Gastroesophageal sphincter (tissue), 4 donors: ENCODE results near the gene MYO9B. TPM values are rescaled to one million over a fixed set of nuclear protein-coding genes. Genes with fewer than 3 reads are reported as not detected.

Experiments
- ATAC-seq: fragments of 150-250 bp; one replicate; pipeline ENCODE4 v1.9.1; 2016; ENCODE audit warnings: mild to moderate bottlenecking, moderate library complexity
- H3K27ac ChIP-seq, 4 donors: fragments of 200-600 bp; sonication (generic) in 3 of 4; 1 replicate in 3 of 4; 2 replicates in 1 of 4; pipeline ENCODE4 v1.5.1; 2016 to 2019
- H3K27me3 ChIP-seq: fragments of 200-600 bp; sonication (generic); one replicate; pipeline ENCODE4 v1.5.1; 2019
- H3K36me3 ChIP-seq, 2 donors: fragments of 200-600 bp; sonication (generic); one replicate each; pipeline ENCODE4 v1.5.1; 2019; ENCODE audit warnings: control low read depth in 1 of 2
- H3K4me1 ChIP-seq, 3 donors: fragments of 200-600 bp; sonication (generic); 1 replicate in 2 of 3; 2 replicates in 1 of 3; pipeline ENCODE4 v1.5.1; 2016 to 2019; ENCODE audit warnings: control low read depth in 2 of 3
- H3K4me3 ChIP-seq, 2 donors: fragments of 200-600 bp; sonication (generic); one replicate each; pipeline ENCODE4 v1.5.1; 2019; ENCODE audit warnings: mild to moderate bottlenecking in 1 of 2, moderate library complexity in 1 of 2
- H3K9me3 ChIP-seq, 3 donors: fragments of 200-600 bp; sonication (generic); one replicate each; pipeline ENCODE4 v1.5.1; 2017 to 2019; ENCODE audit warnings: control low read depth in 2 of 3
- CTCF ChIP-seq, 4 experiments: fragments of 200-600 bp in 2 of 4; fragments of 450-650 bp in 2 of 4; sonication (generic) in 1 of 4; IDR thresholded peaks; one replicate each; pipeline ENCODE4 v1.5.1; 2017 to 2019; ENCODE audit warnings: antibody characterized with exemption in 4 of 4, mild to moderate bottlenecking in 2 of 4, moderate library complexity in 2 of 4
- EP300 ChIP-seq: sonication (generic); formaldehyde crosslinking; IDR thresholded peaks from one replicate; pipeline ENCODE4 v1.6.1; 2017; ENCODE audit warnings: antibody characterized with exemption, mild to moderate bottlenecking
- POLR2A ChIP-seq, 2 donors: fragments of 450-650 bp; IDR thresholded peaks; one replicate each; pipeline ENCODE4 v1.6.1; 2017; ENCODE audit warnings: antibody characterized with exemption in 2 of 2, mild to moderate bottlenecking in 2 of 2, moderate library complexity in 1 of 2
- POLR2AphosphoS5 ChIP-seq: sonication (generic); formaldehyde crosslinking; IDR thresholded peaks from one replicate; pipeline ENCODE4 v1.6.1; 2017; ENCODE audit warnings: antibody characterized with exemption
- WGBS, 2 donors: methylation state at CpG; one replicate each; pipeline ENCODE4 v1.1.5; 2018; ENCODE audit warnings: low coverage in 1 of 2; 5-methylcytosine and 5-hydroxymethylcytosine counted together
- total RNA-seq, 4 donors: library from RNA; depleted of rRNA; stranded (reverse); fragments of >200 nt; gene quantifications; one replicate each; pipeline ENCODE4 v1.1.0, GENCODE V29; 2016

MYO9B gene
- total RNA-seq, 4 donors from 2014 or later = 38.1 to 77.7 (median 66.2) TPM

GRCh38 chr19:17079710-17080439 is 4.3 kb downstream of the MYO9B start:
- TF ChIP-seq EP300 (no peak), POLR2AphosphoS5 (peak; percentile 65), CTCF (IDR thresholded peaks at IDR 0.05) (peak in 3 of 4 experiments; percentile 59 to 91 (median 89))
- ATAC-seq = peak; percentile 74
- 15% methylated on average over 16 of the region's 28 CpGs; no CpG with 5 or more reads in 1 of the 2 donors for WGBS, 2 donors
- Histone ChIP-seq H3K27ac (peak overlapping the region; percentile 86 to 92 (median 88)), H3K27me3 (no peaks in the 10 kb centered on the region), H3K4me3 (peak overlapping the region; percentile 25 to 45), H3K9me3 (no peaks in the 10 kb centered on the region), H3K36me3 (no peaks in the 10 kb centered on the region), H3K4me1 (peaks cover 0 to 73% (median 45%) of the 10 kb centered on the region in 3 donors)

GRCh38 chr19:17080440-17080801 is 4.8 kb downstream of the MYO9B start:
- H3K4me3 ChIP-seq = peak overlapping the region in 1 of 2 donors; percentile 45
- H3K9me3 ChIP-seq = no peaks in the 10 kb centered on the region
- 40 to 53% methylated on average over 1 to 4 of the region's 4 CpGs for WGBS, 2 donors
- H3K4me1 ChIP-seq = peaks cover 0 to 76% (median 45%) of the 10 kb centered on the region in 3 donors
- no peaks in the 10 kb centered on the region for H3K27me3 ChIP-seq
- H3K36me3 ChIP-seq = no peaks in the 10 kb centered on the region
- peak overlapping the region; percentile 86 to 92 (median 88) for H3K27ac ChIP-seq
- ATAC-seq = no peak
- TF ChIP-seq CTCF (IDR thresholded peaks at IDR 0.05) (no peak), POLR2AphosphoS5 (no peak), EP300 (no peak), POLR2A (IDR thresholded peaks at IDR 0.05) (no peak)

GRCh38 chr19:17081672-17082630 is 6.4 kb downstream of the MYO9B start:
- no peaks in the 10 kb centered on the region for H3K9me3 ChIP-seq
- TF ChIP-seq POLR2AphosphoS5 (no peak), CTCF (IDR thresholded peaks at IDR 0.05) (peak in 1 of 4 experiments; percentile 15), EP300 (no peak)
- no peak overlapping the region for H3K4me3 ChIP-seq
- H3K36me3 ChIP-seq = peaks cover 0 to 7% of the 10 kb centered on the region in 2 donors
- peaks cover 0 to 79% (median 40%) of the 10 kb centered on the region in 3 donors for H3K4me1 ChIP-seq
- 18 to 46% methylated on average over 4 to 6 of the region's 20 CpGs for WGBS, 2 donors
- ATAC-seq = no peak
- no peaks in the 10 kb centered on the region for H3K27me3 ChIP-seq
- H3K27ac ChIP-seq = peak overlapping the region in 3 of 4 donors; percentile 86 to 92 (median 90)

- TF ChIP-seq EP300 (no peak), CTCF (IDR thresholded peaks at IDR 0.05) (no peak), POLR2AphosphoS5 (no peak), POLR2A (IDR thresholded peaks at IDR 0.05) (no peak)
- Histone ChIP-seq H3K36me3 (peaks cover 0 to 7% of the 10 kb centered on the region in 2 donors), H3K9me3 (no peaks in the 10 kb centered on the region), H3K27me3 (no peaks in the 10 kb centered on the region), H3K4me1 (peaks cover 0 to 77% (median 27%) of the 10 kb centered on the region in 3 donors), H3K4me3 (no peak overlapping the region), H3K27ac (peak overlapping the region in 2 of 4 donors; percentile 24 to 85)
- WGBS, 2 donors = 86 to 91% methylated on average over 6 to 14 of the region's 14 CpGs
- ATAC-seq = peak; percentile 40
These were observed 10.5 kb downstream of the MYO9B start for GRCh38 chr19:17086120-17086519.
